Neuronal stem cell (in vitro differentiated cells): Measurements from ENCODE around the gene C1RL. TPM values are rescaled to one million over a fixed set of nuclear protein-coding genes. Genes with fewer than 3 reads are reported as not detected.

Experiments
- DNase-seq: peaks from one replicate; pipeline ENCODE4 v3.0.0-alpha.2; 2013; ENCODE audit warnings: low spot score
- H2AFZ ChIP-seq: one replicate; pipeline ENCODE4 v1.6.1; 2013; ENCODE audit warnings: mild to moderate bottlenecking, low read length, inconsistent platforms
- H2AK5ac ChIP-seq: 2 replicates; pipeline ENCODE4 v1.6.1; 2013; ENCODE audit warnings: low read depth, mild to moderate bottlenecking, inconsistent platforms, low read length, moderate library complexity, mixed read lengths
- H2BK120ac ChIP-seq: 2 replicates; pipeline ENCODE4 v1.6.1; 2013; ENCODE audit warnings: low read depth, mild to moderate bottlenecking, inconsistent platforms, low read length, moderate library complexity, mixed read lengths
- H2BK12ac ChIP-seq: one replicate; pipeline ENCODE4 v1.6.1; 2013; ENCODE audit warnings: low read length, inconsistent platforms
- H2BK15ac ChIP-seq: 2 replicates; pipeline ENCODE4 v1.6.1; 2013; ENCODE audit warnings: mild to moderate bottlenecking, low read length, inconsistent platforms, mixed read lengths
- H2BK5ac ChIP-seq: one replicate; pipeline ENCODE4 v1.6.1; 2013; ENCODE audit warnings: inconsistent platforms, mild to moderate bottlenecking, low read length, moderate library complexity
- H3K14ac ChIP-seq: one replicate; pipeline ENCODE4 v1.6.1; 2013; ENCODE audit warnings: low read length, inconsistent platforms
- H3K18ac ChIP-seq: 2 replicates; pipeline ENCODE4 v1.6.1; 2013; ENCODE audit warnings: low read length, inconsistent platforms
- H3K23ac ChIP-seq: 2 replicates; pipeline ENCODE4 v1.6.1; 2013; ENCODE audit warnings: low read depth, mild to moderate bottlenecking, mixed read lengths, low read length, inconsistent platforms; ENCODE audit not compliant: poor library complexity
- H3K27ac ChIP-seq: replicated peaks from 3 replicates; pipeline ENCODE4 v1.5.1; 2013; ENCODE audit warnings: low read length, inconsistent platforms
- H3K27me3 ChIP-seq, 3 experiments: 2 replicates each; pipeline ENCODE4 v1.6.1; 2013; ENCODE audit warnings: low read length in 3 of 3, mild to moderate bottlenecking in 2 of 3, inconsistent platforms in 1 of 3, low read depth in 1 of 3, mixed read lengths in 1 of 3, moderate library complexity in 1 of 3; ENCODE audit not compliant: control insufficient read depth in 3 of 3, insufficient read depth in 3 of 3
- H3K36me3 ChIP-seq, 2 donors: replicated peaks in 1 of 2; 2 replicates each; pipeline ENCODE4 v1.6.1; 2013; ENCODE audit warnings: low read length in 2 of 2; ENCODE audit not compliant: control insufficient read depth in 2 of 2, insufficient read depth in 2 of 2
- H3K4ac ChIP-seq: 2 replicates; pipeline ENCODE4 v1.6.1; 2013; ENCODE audit warnings: inconsistent platforms, mild to moderate bottlenecking, low read length, moderate library complexity
- H3K4me1 ChIP-seq, 2 donors: 1 replicate in 1 of 2; 2 replicates in 1 of 2; pipeline ENCODE4 v1.6.1; 2013; ENCODE audit warnings: low read length in 2 of 2, low read depth in 1 of 2; ENCODE audit not compliant: control insufficient read depth in 2 of 2, insufficient read depth in 1 of 2
- H3K4me2 ChIP-seq: one replicate; pipeline ENCODE4 v1.6.1; 2013; ENCODE audit warnings: mild to moderate bottlenecking, low read length, inconsistent platforms; ENCODE audit not compliant: insufficient read depth, poor library complexity, severe bottlenecking
- H3K4me3 ChIP-seq, 2 donors: 2 replicates each; pipeline ENCODE4 v1.5.1; 2013; ENCODE audit warnings: low read length in 2 of 2, mild to moderate bottlenecking in 2 of 2, inconsistent platforms in 1 of 2, moderate library complexity in 1 of 2
- H3K79me1 ChIP-seq: one replicate; pipeline ENCODE4 v1.6.1; 2013; ENCODE audit warnings: low read depth, mild to moderate bottlenecking, inconsistent platforms, low read length, moderate library complexity
- H3K9ac ChIP-seq: one replicate; pipeline ENCODE4 v1.6.1; 2013; ENCODE audit warnings: mild to moderate bottlenecking, low read depth, low read length, inconsistent platforms; ENCODE audit not compliant: poor library complexity
- H3K9me3 ChIP-seq, 2 donors: replicated peaks in 1 of 2; 2 replicates each; pipeline versions ENCODE3 to v1.6.1; 2013; ENCODE audit warnings: low read length in 2 of 2, mild to moderate bottlenecking in 2 of 2, inconsistent platforms in 1 of 2, low read depth in 1 of 2, mixed read lengths in 1 of 2, moderate library complexity in 1 of 2; ENCODE audit not compliant: control insufficient read depth in 2 of 2, insufficient read depth in 1 of 2
- H4K8ac ChIP-seq: one replicate; pipeline ENCODE4 v1.6.1; 2013; ENCODE audit warnings: low read depth, mild to moderate bottlenecking, inconsistent platforms, low read length, moderate library complexity
- H4K91ac ChIP-seq: one replicate; pipeline ENCODE4 v1.6.1; 2013; ENCODE audit warnings: low read length, low read depth, mild to moderate bottlenecking, inconsistent platforms; ENCODE audit not compliant: poor library complexity
- WGBS, 2 donors: extraction: QIAGEN DNeasy Blood & Tissue Kit; methylation state at CpG; one replicate each; pipeline ENCODE4 v1.1.7; 2013; ENCODE audit warnings: missing lambda C conversion rate in 2 of 2, mixed read lengths in 1 of 2; ENCODE audit not compliant: insufficient read length in 2 of 2, insufficient replicate concordance in 1 of 2; ENCODE audit errors: extremely low coverage in 2 of 2; 5-methylcytosine and 5-hydroxymethylcytosine counted together
- polyA plus RNA-seq, 2 experiments: library from polyadenylated mRNA; stranded (reverse); fragments of 200-250 nt; gene quantifications; one replicate each; pipeline ENCODE4 v1.2.3, GENCODE V29; 2013

Gene C1RL, protein sequence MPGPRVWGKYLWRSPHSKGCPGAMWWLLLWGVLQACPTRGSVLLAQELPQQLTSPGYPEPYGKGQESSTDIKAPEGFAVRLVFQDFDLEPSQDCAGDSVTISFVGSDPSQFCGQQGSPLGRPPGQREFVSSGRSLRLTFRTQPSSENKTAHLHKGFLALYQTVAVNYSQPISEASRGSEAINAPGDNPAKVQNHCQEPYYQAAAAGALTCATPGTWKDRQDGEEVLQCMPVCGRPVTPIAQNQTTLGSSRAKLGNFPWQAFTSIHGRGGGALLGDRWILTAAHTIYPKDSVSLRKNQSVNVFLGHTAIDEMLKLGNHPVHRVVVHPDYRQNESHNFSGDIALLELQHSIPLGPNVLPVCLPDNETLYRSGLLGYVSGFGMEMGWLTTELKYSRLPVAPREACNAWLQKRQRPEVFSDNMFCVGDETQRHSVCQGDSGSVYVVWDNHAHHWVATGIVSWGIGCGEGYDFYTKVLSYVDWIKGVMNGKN
- polyA plus RNA-seq (2013, experiment 1 of 2), result 22.9 TPM
- polyA plus RNA-seq (2013, experiment 2 of 2), result 21.6 TPM

DNA sequence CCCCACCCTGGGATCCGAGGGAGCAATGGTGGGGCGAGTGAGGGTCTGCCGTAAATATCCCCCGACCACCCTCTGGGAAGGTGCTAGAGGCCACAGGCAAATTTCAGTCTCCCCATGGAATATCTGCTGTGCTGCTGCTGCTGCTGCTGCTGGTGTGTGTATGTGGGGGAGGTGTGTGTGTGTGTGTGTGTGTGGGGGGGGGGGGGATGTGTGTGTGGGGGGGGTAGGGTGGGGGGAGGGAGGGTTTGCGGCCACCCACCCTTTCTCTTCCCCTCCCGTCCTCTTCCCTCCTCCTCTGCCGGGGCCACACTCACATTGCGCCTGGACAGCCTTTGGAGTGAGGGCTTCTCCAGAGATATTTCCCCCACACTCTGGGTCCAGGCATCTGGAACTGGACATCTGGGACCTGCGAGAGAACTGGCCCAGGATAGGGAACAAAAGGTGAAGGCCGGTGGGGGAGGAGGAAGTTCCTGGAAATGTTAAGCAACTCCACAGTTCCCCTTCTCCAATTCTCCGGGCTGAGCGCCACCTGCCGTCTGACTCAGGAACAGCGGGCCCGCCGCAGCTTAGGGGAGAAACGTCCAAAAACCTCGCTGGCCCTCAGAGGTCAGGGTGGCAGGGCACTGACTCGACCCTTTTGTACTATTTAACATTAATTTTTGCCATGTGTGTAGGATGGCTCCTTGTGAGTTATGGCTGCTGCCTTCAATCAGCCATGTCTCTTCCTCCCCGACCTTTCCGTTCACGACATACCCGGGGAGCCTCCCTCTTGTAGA lies at the start of gene C1RL:
TSS of gene C1RL (minus strand) at position 419 of the 776 bp plus-strand sequence. CDS start at position 385, 34 bp downstream.
- Histone ChIP-seq H2BK12ac (peak within 1 kb of the TSS; percentile 67), H2AK5ac (peak within 1 kb of the TSS; percentile 91), H3K4me3 (peak within 1 kb of the TSS; percentile 64 to 79)

DNA sequence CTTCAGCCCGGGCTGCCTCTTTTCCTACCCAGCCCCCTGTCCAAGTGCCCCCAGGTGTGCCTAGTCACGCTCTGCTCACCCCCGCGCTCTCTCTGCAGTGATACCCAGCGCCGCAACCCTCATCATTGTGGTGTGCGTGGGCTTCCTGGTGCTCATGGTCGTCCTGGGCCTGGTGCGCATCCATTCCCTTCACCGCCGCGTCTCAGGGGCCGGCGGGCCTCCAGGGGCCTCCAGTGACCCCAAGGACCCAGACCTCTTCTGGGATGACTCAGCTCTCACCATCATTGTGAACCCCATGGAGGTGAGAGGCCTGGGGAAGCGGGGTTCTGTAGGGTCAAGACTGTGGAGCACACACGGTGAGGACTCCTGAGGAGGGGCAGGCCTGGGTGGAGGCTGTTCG lies 48.4 kb upstream of the C1RL start:
- no peak overlapping the region for H2BK15ac ChIP-seq
- WGBS, 2 donors, result no CpG with 5 or more reads among the region's 17 CpGs
- H3K4me2 ChIP-seq, result no peak overlapping the region
- H3K4me3 ChIP-seq, result no peak overlapping the region
- no peak overlapping the region for H3K18ac ChIP-seq
- no peak overlapping the region for H3K4ac ChIP-seq
- H3K27ac ChIP-seq, result no peak overlapping the region
- peaks cover 0 to 7% (median 0%) of the 10 kb centered on the region in 3 experiments for H3K27me3 ChIP-seq
- no peak for DNase-seq
- H4K8ac ChIP-seq, result no peak overlapping the region
- H3K36me3 ChIP-seq, result peaks cover 6 to 35% of the 10 kb centered on the region in 2 donors
- H3K9ac ChIP-seq, result no peak overlapping the region
- no peak overlapping the region for H4K91ac ChIP-seq
- H3K14ac ChIP-seq, result no peak overlapping the region
- no peaks in the 10 kb centered on the region for H3K9me3 ChIP-seq
- H2BK120ac ChIP-seq, result no peak overlapping the region
- H2BK5ac ChIP-seq, result no peak overlapping the region
- H2AK5ac ChIP-seq, result no peak overlapping the region
- no peak overlapping the region for H2AFZ ChIP-seq
- peaks cover 0 to 2% of the 10 kb centered on the region in 2 donors for H3K4me1 ChIP-seq
- H2BK12ac ChIP-seq, result no peak overlapping the region
- no peak overlapping the region for H3K23ac ChIP-seq
- no peaks in the 10 kb centered on the region for H3K79me1 ChIP-seq

More for the DNA sequence above, at the start of gene C1RL:
- H3K9ac ChIP-seq, result peak within 1 kb of the TSS; percentile 92
- peak within 1 kb of the TSS; percentile 56 for H4K8ac ChIP-seq
- peaks cover under 1 to 13% of the 10 kb centered on the region in 2 donors for H3K36me3 ChIP-seq
- no peaks in the 10 kb centered on the region for H3K27me3 ChIP-seq
- peak within 1 kb of the TSS; percentile 60 for H3K27ac ChIP-seq
- H3K18ac ChIP-seq, result peak within 1 kb of the TSS; percentile 94
- DNase-seq, result peak; percentile 84
- peaks cover 2 to 16% of the 10 kb centered on the region in 2 donors for H3K9me3 ChIP-seq
- peak within 1 kb of the TSS; percentile 96 for H2BK15ac ChIP-seq
- no peak within 1 kb of the TSS for H3K4ac ChIP-seq
- H2BK5ac ChIP-seq, result peak within 1 kb of the TSS; percentile 91
- peak within 1 kb of the TSS; percentile 12 for H3K23ac ChIP-seq
- H3K79me1 ChIP-seq, result peaks cover 2% of the 10 kb centered on the region
- no CpG with 5 or more reads among the region's 23 CpGs for WGBS, 2 donors
- peak within 1 kb of the TSS; percentile 97 for H2BK120ac ChIP-seq
- H2AFZ ChIP-seq, result peak within 1 kb of the TSS; percentile 90
- H4K91ac ChIP-seq, result no peak within 1 kb of the TSS
- peaks cover 2 to 8% of the 10 kb centered on the region in 2 donors for H3K4me1 ChIP-seq
- peak within 1 kb of the TSS; percentile 85 for H3K4me2 ChIP-seq
- no peak within 1 kb of the TSS for H3K14ac ChIP-seq

DNA sequence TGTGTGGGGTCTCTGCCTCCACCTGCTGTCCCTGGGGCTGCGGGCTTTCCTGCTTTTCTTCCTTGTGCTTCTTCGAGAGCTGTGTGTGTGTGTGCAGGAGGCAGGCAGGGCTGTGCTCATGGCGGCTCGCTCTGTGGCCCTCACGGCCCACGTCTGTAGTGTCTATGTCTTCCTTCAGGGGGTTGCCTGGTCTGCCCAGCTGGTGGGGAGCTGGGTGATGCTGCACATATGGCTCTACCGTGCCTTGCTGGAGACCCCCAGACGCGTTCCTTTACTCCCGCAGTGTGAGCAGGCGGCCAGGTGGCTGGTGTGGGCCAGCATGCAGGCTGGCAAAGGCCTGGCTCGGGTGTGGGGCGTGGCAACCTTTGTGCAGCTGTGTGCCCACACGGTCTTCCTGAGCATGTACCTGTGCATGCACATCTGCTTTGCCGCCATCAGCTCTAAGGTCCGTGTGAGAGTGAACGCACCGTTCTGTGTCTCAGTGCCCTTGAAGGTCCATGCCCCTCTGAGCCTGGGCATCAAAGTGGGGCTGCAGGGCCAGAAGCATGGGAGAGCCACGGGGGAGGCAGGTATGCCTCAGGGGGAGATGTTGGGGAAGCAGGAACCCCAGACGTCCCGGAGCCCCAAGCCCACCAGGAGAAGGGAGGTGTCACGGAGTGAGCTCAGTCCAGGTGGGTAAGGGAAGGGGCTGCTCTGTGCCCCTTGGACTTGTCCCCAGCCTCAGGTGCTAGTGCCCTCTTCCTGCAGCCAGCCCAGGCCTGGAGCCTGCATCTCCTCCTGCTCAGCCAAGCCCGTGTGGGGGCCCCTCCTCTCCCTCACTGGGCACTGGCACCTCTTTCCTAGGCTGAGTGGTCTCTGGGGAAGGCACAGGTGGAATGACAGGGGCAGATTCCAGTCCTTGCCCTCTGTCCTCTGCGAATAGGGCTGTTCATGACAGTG lies 47.5 kb upstream of the C1RL start:
- Histone ChIP-seq H3K4me2 (no peak overlapping the region), H3K14ac (peak overlapping the region; percentile 85), H2BK15ac (no peak overlapping the region), H2AK5ac (no peak overlapping the region), H3K36me3 (peaks cover 6 to 40% of the 10 kb centered on the region in 2 donors), H3K4ac (peak overlapping the region; percentile 58), H3K23ac (peak overlapping the region; percentile 58), H3K4me1 (peaks cover 0 to 2% of the 10 kb centered on the region in 2 donors), H3K79me1 (no peaks in the 10 kb centered on the region), H2BK120ac (no peak overlapping the region), H3K4me3 (peak overlapping the region in 1 of 2 donors; percentile 32), H2BK5ac (no peak overlapping the region), H3K27ac (no peak overlapping the region), H4K8ac (peak overlapping the region; percentile 50), H3K27me3 (peaks cover 0 to 2% (median 0%) of the 10 kb centered on the region in 3 experiments), H2AFZ (no peak overlapping the region), H2BK12ac (no peak overlapping the region), H3K18ac (no peak overlapping the region), H3K9me3 (no peaks in the 10 kb centered on the region), H4K91ac (no peak overlapping the region), H3K9ac (no peak overlapping the region)
- no CpG with 5 or more reads among the region's 24 CpGs for WGBS, 2 donors
- DNase-seq, result no peak
